Fibroblast of peridontal ligament (primary cell): ENCODE data around the gene DLG1.

ENCODE experiments used
- DNase-seq: peaks from one replicate; pipeline ENCODE4 v3.0.0-alpha.2; 2010; ENCODE audit errors: extremely low read depth

The DLG1 gene

DNA sequence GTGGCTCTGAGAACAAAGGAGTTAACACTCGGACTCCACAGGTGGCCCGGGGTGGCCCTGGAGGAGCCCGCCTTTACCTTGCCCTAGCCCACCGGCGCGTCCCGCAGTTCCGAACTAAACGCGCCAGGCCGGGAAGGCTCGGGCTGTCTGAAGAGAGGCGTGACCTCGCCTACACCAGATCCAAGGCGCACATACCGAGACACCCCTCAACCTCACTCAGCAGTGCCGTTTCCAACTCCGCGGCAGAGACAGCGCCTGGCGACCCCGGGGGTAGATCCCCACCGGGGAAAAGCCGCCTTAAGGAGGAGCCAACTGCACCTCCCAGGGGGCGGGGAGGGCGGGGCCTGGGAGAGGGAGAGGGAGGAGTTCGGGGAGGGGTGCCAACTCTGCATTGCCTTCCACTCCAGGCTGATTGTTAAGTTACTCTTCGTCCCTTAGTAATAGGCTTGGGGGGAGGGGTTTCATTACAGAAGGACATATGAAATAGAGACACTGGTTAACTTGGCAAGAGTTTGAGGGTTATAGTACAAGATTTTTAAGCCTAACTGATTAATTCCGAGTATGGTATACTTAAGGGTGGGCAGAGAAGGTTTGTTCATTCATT is at the start of gene DLG1:
Gene DLG1, minus strand, starts transcription at position 272 of the 604 bp plus-strand sequence. CDS start 1,408 bp downstream, outside the sequence.
- peak; percentile 89 for DNase-seq

DNA sequence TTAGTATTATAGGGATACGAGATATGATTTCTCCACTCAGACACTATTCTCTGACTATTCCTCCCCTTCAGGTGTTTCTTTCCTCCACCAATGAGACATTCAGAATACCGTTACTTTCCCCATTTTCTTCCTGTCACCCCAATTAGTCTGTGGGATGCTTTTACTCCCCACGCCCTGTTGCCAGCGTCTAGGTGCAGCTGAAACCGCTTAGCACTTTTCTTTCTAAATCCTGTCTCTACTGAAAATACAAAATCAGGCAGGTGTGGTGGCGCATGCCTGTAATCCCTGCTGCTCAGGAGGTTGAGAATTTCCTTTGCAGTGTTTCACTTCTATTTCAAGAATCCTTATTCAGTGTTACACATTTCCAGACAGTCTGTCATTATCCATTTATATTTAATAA is 49.6 kb upstream of the DLG1 start:
- no peak for DNase-seq

GRCh38 chr3:197345390-197345789 is 47.0 kb upstream of the DLG1 start:
- no peak for DNase-seq

DNA sequence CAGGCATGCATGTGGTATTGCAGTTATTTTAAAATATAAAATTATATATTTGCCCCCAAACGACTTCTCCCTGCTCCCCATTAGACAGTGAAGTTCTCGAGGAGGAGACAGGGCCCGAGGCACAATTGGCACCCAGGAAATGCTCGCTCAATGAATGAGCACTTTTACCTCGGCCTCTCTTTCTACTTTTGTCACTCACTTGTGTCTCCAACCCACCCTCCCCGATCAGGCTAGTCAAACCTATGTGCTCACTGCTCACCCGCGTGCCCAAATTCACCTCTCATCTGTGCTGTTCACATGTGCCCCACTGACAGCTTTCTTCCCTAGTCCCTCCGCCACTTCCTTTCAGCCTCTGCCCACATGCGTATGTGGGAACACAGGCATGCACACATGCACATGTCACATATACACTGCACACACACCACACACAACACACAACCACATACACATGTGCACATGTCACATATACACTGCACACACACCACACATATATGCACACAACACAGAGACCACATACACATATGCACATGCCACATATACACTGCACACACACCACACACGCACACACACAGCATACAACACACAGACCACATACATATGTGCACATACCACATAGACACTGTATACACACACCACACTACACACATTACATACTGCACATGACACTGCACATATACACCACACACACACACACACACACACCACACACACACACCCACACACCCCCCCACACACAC is 46.3 kb upstream of the DLG1 start:
- no peak for DNase-seq

- DNase-seq = no peak
Measured at GRCh38 chr3:197343656-197344408, 45.4 kb upstream of the DLG1 start.

DNA sequence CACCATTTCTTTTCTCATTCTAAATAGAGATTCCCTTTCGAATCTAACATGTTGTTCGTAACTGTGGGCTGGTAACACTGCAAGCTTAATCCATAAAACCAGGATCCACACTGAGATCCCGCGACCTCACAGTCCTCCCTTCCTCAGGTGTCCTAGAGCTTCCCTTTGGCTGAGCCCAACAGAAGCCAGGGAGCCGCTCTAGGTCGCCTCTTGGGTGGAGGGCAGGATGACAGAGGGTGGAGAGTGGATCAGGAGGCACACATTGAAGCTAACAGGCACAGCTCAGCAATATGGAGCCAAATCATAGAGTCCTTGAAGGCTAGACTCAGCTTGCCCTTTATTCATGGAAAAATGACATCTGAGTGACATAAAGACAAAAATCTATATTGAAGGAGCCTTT is 44.7 kb upstream of the DLG1 start:
- DNase-seq = no peak

GRCh38 chr3:197340521-197340871 is 42.1 kb upstream of the DLG1 start:
- DNase-seq = no peak

DNA sequence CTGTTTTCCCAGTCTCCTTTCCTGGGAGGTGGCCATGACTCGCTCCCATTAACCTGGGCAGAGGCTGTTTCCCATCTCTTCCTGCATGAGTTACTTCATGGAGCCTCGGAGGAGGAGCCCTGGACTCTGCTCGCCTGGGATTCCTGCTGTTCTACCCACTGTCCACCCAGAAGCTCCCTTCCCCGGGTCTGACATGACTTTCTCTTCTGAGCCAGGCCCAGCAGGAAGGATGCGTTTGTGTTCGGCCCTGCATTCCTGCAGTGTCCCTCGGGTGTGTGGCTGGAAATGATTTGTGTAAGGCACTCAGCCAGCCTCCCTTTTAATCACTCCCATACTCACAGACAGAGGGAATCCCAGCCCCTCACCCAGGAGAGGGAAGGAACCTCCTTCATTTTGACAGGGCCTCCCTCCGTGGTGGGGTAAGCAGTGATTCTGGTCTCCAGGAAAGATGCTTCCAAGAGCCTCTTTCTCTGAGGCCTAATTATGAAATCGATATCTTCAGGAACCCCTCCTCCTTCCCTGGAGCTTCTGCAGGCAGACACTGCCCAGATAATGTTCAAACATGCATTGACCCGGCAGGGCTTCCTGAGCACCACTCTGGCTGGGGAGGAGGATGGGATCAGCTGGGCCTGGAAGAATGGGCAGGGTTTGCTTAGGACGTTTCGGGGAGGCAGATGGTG is 41.6 kb upstream of the DLG1 start:
- peak; percentile 89 for DNase-seq

DNA sequence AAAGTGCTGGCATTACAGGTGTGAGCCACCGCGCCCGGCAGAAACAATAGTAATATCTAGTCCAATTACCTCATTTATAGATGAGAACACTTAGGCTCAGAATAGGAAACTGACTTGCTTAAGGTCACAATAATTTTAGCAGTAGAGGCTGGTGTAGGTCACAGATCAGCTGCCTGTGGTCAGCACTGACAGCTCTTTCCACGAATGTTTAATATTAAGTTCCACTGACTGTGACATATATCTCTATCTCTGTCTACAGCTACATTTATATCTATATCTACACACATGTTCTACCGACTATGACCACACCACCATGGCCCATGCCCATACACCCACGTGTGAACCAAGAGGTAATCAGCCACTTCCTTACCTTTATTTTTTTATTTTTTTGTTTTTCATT is 40.2 kb upstream of the DLG1 start:
- no peak for DNase-seq

DNA sequence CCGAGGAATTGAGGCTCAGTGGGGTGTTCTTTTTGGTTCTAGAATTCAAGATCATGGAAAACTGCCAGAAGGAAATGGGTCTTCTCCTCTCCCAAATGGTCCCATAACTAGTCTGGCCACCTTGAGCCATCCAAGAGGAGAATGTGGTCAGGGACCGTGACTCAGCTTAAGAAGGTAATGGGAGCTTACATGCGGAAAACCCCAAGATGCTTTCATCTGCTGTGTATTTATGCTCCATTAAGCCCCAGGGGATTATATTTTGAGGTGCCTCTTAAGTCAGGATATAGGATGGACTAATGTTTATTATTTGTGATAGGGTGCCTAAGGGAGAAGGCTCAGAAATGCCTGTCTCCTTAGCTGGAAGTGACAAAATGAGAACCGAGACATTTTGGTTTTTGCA is 39.2 kb upstream of the DLG1 start:
- no peak for DNase-seq

- no peak for DNase-seq
Measured at GRCh38 chr3:197337214-197337613, 38.8 kb upstream of the DLG1 start.

GRCh38 chr3:197336348-197336747 is 37.9 kb upstream of the DLG1 start:
- no peak for DNase-seq

DNA sequence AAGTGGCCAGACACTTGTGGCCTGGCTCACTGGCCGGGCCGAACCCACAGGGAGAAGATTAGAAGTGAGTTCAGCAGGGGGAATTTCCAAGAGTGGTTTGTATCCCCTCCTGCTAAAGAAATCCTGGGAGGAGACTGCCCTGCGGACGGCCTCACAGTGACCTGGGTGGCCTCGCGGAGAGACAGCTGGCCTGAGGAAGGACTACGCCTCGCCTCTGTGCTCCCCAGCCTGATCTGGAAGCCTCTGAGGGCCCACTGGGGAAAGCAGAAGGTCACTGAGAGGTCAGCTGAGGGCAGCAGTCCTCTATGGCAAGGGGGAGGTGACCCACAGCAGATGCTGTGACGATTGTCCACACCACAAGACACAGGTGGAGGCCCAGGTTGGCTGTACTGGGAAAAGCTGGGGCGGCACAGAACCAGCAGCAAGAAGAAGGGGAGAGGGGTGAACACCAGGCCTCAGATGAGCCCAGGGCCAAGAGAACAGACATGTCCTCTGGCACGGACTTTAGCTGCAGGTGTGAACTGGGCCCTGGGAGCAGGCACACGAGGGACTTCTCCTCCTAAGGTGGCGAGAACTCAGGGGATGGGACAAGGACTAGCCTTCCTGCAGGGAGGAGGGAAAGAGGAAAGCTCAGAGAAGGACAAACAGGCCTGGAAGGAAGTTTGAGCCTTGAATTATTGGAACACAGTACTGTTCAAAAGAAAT is 37.2 kb upstream of the DLG1 start:
- no peak for DNase-seq

DNA sequence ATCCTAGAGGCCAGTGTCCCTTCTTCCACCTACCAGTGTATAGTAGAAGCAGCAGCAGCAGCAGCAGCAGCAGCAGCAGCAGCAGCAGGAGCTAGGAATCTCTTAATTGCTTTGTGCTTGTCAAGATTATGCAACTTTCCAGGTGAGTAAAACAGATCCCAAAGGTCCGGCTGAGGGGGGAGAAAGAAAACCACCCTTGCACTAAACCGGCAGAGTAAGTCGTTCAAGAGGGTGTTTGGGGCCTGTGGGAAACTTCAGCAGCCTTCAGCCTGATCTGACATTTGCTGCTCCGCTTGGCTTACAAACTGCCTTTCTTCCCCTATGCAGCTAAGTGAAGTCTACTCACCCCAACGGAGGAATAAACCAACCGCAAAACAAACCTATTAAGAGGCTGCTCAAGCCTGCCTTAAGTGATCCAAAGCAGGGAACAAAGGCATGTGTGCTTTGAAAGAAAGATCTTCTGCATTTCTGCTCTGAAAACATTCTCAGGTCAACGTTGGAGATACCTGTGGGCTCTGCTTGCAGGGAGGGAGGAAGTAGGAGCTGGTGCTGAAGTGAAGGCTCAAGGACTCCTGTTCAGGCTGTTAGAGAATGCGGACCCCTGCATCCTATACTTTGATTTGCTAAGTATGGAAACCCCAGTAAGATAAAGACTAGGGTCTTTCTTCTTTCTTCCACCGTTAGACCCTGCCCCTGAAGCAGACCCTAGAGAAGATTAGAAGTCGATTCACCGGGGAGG is 35.7 kb upstream of the DLG1 start:
- DNase-seq = no peak

DNA sequence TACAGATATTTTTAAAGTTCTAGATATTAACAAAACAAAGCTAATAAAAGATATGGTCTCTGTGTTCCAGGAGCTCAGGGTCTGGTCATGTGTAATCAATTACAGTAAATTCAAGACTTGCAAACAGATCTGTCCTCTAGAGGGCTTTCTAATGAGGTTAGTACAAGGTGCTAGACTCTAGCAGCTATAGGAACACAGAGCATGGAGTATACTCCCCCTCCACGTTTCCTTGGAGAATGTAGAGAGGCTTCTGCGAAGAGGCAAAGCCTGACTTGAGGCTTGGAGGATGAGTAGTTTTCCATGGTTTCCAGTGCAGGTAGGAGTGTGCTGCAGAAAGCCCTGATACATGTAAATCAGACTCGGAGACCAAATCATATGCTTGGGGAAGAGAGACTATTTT is 32.7 kb upstream of the DLG1 start:
- peak; percentile 29 for DNase-seq

- DNase-seq = no peak
Measured at GRCh38 chr3:197329382-197329781, 31.0 kb upstream of the DLG1 start.

DNA sequence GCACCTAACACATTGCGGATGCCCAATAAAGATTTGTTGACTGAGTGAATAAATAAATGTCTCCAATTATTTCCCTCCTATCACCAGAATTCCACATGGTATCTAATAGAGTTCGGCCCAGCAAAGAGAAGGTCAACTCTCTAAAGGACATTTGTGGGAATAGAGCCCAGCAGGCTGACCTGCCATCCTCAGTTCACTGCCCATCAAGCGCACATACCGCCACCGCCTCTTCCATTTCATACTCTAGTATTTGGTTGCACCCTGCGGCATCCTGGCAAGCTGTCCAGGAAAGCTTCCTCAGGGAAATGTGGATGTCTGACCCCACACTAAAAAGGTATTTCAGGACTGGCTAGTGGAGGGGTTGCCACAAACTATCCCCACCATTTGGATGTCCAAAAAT is 29.8 kb upstream of the DLG1 start:
- DNase-seq = no peak

DNA sequence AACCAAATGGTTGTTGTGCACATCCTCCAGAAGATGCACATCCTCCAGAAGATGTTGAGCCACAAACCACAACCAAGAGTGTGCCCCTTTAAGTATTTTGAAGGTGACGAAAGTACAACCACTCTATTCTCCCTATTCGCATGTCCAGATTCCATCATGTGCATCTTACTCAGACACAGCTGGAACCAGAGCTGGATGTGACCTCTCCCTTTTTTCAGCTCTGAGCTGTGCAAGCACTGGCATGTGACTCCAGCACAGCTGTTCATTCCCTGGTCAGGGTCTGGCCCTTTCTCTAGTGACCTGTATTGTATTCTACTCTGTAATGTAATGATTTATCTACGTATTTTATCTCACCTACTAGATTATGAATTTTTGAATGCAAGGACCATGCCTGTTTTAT is 29.3 kb upstream of the DLG1 start:
- DNase-seq = peak; percentile 65

DNA sequence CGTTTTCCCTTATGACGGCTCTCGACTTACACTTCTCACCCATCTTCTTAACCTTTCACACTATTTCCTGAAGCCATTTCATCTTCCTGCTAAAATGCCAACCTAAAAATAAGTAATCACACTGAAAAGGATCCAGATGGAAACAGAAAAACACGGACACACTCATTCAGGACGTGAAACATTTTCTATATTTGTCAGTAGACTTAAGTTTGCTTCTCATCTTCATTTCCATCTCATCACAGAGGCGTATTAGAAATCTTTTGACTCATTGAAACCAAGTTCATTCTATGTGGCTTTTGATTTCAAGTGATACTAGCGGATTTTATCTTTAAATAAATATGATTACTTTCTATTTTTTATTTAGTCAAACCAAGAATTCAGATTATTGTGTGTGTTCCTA is 27.4 kb upstream of the DLG1 start:
- no peak for DNase-seq

DNA sequence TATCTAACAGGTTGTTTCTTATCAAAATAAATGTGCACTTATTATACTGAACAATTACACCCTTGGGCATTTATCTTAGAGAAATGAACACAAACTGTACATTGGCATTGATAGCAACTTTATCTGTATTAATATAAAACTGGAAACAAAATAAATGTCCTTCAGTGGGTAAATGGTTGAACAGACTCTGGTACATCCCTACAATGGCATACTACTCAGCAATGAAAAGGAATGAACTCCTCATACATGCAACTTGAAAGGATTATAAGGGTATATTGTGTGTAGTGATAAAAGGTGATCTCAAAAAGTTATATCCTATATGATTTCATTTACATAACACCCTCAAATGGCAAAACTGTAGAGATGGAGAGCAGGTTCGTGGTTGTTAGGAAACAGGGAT is 23.7 kb upstream of the DLG1 start:
- no peak for DNase-seq

DNA sequence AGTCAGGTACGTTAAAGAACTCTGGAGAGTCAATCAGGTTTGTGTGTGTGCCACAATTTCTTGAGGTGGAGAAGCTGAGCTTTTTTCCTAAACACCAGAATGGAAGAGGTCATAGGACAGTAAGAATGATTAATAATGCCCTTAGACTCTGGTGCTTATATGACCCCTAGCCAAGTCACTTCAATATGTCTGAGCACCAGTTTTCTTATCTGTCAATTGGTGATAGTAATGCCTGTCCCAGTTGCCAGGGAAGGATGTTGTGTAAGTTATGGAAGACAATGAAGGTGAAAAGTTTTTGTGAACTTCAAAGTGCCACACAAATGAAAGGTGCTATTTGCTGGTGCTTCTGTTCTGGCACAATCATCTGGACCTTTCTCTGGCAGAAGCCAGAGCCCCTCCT is 22.2 kb upstream of the DLG1 start:
- no peak for DNase-seq
